GM18502 (cell line): ENCODE measurements around the gene S100A9.

Experiments
- ATAC-seq: cut with Tn5 transposase; IDR thresholded peaks from one replicate; pipeline ENCODE4 v1.9.1; 2021; ENCODE audit warnings: mild to moderate bottlenecking; ENCODE audit not compliant: unreplicated experiment, poor library complexity

Gene S100A9

DNA sequence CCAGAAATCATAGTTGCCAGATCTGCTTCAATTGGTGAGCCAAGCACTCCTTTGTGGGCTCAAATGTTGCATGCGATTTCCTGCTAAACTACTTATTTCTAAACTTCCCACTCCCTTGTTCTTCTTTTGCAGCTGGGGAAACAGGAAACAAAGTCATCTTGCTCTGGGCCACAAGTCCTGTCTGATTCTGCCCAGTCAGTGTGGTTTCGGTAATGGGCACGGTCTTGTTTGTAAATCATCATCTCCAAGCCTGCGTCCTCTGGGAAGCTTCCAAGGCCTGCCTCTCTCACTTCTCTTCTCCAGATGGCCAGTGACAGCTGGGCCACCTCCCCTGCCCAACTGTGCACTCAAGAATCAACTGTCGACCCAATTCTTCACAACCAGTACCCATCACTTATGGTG is 28.8 kb downstream of the S100A9 start:
- no peak for ATAC-seq

DNA sequence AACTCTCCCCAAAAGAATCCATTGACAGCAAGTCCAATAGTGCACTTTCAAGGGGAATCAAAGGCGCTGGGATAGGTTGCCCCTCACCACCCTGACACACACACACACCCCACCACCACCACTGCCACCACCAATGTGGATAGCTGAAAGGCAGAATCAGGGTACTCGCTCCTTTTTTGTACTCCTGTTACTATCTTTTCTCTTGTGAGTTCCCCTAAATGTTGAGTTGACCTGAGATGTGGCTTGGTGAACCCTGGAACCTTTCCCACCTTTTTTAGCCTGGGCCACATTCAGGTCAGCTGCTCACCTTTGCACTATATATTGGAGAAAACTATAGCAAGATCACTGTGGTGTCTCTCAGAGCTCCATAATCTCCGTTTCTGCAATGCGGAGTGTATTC is 29.3 kb downstream of the S100A9 start:
- ATAC-seq = no peak

DNA sequence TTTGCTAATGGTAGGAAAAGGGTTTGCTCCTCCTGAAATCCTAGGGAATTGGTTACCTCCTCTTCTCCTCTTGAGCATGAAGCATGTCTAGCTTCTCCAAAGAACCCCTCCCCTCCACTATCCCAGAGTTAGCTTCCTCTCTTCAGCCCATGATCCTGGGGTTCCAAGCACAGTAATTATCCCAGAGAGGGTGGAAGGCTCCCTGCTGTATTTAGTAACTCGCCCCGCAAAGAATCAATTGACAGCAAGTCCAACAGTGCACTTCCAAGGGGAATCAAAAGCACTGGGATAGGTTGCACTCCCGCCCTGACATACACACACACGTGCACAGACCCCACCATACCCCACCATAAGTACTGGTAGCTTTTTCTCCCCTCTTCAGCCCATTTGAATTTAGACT is 30.1 kb downstream of the S100A9 start:
- ATAC-seq = no peak

DNA sequence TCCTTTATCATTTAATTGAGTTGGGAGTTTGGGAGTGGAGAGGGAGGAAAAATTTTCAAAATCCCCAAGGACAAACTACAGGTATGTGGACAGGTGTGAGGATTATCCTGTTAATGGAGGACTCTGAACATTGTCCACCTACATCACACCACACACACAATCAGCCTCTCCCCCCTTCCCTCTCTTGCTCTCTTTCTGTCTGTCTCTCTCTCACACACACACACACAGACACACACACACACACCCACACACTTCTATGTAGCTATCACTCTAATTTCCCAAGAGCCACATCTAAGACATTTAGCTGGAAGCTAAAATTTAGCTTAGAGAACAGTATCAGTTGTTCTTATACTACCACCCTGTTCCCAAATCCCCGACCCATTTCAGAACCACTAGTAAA is 31.7 kb downstream of the S100A9 start:
- no peak for ATAC-seq

DNA sequence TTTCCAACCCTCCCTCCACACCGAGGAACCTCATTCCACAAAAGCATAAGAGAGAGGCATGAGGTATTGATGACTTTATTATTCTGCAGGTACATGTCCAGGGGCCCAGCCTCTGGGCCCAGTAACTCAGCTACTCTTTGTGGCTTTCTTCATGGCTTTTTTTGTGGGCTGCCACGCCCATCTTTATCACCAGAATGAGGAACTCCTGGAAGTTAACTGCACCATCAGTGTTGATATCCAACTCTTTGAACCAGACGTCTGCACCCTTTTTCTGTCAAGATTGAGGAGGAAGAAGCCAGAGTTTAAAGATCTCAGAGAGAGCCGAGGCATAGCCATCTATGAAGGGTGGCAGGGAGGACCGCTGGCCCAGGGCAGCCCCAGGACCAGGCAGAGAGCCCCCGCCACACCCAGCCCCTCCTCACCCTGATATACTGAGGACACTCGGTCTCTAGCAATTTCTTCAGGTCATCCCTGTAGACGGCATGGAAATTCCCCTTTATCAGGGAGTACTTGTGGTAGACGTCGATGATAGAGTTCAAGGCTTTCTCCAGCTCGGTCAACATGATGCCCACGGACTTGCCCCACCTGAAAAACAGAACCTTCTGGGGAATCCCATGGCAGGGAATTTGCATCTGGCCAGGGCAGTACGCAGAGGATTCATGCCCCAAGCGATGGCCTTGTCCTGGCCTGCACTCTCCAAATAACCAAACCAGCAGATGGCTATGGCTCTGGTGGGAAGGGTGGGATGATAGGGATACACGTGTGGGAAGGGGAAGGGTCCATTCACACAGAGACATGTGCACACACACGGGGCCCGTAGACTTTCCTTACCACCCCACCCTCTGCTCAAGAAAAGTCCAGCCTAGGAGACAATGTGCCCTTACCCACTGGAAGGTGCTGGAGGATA is 32.6 kb downstream of the S100A9 start:
- ATAC-seq = no peak

DNA sequence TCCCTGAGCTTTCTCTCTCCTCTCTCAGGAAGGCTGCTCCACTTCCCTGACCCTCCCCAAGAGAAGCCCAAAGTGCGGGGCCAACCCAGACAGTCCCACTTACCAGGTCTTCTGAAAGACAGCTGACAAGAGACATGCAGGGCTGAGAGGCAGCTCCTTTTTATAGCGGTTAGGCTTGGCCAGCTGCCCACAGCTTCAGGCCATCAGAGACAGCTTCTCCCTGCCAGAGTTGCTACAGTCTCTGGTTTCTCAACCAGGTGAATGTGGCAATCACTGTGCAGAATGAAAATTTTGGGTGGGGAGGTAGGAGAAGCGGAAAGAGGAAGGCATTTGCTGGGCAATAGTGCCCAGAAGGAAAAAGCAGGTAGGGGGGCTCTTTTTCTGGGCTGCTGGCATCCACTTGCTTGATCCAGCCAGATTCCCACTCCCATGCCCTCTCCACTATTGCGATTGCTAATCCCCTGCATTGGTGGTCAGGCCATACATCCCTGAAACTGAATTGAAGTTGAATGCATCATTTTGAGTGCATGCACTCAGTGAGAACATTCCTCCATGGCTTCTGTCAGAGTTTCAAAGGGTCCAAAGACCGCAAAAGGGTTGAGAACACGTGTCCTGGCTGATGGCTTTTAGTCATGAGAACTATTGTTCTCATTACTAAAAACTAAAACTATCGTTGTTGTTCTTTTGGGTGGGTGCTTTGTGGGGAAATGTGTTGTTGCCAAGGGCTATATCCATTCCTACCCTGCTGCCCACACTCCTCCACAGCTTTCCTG is 33.5 kb downstream of the S100A9 start, which contains the start of gene S100A8:
Gene S100A8 (minus strand): TSS at position 136 of the 773 bp plus-strand sequence. CDS start 538 bp downstream, outside the sequence.
- no peak for ATAC-seq

DNA sequence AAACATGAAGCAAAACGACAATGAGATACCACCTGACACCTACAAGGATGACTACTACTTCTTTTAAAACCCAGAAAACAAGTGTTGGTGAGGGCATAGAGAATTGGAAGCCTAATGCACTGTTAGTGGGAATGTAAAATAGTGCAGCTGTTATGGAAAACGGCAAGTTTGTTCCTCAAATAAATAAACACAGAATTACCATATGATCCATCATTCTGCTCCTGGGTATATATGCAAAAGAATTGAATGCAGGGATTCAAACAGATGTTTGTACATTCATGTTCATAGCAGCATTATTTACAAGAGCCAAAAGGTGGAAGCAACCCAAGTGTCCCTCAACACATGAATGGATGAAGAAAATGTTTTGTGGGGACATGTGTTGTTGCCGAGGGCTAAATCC is 34.6 kb downstream of the S100A9 start:
- ATAC-seq = no peak

DNA sequence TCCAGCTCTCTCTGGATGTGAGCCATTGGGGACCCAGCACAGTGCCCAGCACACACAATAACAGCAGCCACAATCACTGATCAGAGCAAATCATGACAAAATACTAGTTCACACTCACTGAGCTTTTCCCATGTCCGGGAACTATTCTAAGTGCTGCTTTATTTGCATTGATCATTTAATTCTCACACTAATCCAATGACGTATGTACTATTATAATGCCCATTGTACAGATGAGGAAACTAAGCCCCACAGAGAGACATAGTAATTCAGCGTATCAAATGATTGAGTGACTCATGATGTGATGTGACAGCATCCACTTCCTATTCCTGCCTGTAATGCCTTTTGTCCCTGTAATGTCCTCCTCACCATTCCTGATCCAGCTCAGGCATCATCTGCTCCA is 35.2 kb downstream of the S100A9 start:
- no peak for ATAC-seq

DNA sequence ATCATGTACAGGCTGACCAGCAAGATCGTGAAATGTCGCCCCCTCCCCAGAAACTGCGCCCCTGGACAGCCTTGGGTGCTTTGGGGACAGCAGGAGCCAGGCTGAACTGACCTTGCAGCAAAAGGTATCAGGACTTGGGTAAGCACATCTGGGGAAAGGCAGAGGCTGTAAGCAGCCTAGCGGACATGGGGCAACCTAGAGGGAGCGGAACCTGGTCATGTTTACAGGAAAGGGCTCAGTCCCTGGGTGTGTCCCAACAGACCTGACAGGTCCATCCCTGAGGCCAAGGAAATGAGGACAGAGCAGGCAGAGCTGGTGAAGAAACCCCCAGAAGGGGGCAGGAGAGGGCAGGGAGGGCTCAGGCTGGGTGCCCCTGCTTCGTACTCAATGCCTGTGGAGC is 36.3 kb downstream of the S100A9 start:
- ATAC-seq = no peak

DNA sequence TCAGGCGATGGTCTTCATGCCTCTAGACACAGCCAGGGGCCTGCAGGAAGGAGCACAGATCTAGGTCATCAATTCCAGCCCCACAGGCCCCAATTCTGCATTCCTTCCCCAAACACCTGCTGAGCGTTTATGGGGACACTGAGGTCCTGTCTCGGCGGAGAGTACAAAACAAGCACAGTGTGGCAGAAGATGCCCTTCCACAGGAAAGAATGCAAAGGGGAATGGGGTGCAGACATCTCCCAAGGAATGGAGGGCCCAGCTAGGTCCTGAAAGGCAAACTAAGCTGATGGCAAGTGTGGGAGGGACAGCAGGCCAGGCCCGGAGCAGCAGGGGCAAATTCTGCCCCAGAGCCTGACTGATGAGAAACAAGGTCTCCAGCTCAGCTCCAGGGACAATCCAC is 36.7 kb downstream of the S100A9 start:
- no peak for ATAC-seq

DNA sequence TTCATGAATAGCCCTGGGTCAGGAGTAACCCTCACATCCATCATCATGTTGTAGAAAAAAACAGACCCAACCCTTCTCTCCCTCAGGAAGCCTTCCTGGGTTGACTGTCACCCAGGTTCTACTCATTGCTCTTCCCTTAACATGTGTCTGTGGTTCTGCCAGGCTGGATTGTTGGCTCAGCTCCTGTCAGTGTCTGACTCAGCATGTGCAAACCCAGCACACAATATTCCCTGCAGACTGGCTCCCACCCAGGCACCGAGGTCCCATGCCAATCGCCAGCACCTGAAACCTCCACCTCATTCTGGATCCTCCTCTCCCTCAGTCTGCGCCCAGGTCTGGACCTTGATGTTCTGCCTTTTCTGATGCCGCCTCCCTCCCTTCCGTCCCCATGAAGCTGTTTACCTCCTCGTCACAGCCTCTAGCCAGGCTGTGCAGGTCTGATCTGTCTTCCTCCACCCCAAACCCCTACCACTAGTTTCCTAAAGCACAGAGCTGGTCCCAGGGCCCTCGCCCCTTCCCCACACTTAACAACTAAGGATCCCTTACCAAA is 37.6 kb downstream of the S100A9 start:
- no peak for ATAC-seq

DNA sequence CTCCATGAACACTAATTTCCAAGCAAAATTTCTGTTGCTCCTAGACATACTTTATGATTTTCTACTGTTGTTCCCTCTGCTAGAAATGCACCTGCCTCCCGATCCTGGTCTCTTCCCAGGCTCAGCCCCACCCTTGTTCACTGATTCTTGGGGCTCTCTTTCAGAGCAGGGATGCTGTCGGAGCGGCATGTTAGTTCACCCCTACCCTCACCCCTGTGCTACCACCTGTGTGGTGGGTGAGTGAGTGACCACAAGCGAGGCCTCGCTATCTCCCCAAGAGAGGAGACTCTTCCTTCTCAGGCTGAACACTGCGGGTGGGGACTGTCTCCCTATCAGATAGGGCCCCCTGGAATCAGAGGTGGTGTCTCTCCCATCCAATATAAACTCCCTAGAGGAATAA is 38.1 kb downstream of the S100A9 start:
- ATAC-seq = no peak

DNA sequence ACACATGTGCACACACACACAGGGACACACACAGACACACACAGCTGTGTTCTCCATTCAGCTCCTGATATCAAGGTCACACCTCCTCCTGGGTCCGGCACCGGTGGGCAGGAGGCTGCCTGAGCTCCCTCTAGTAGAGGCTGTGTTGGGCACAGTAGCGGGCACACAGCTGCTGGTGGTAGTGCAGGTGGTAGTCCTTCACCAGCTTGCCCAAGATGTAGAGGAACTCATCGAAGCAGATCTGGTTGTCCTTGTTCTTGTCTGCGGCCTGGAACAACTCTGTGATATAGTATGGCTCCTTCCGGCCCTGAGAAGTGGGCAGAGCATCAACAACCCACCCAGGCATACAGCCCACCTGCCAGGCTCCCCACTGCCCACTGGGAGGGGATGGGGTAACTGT is 38.8 kb downstream of the S100A9 start:
- no peak for ATAC-seq

DNA sequence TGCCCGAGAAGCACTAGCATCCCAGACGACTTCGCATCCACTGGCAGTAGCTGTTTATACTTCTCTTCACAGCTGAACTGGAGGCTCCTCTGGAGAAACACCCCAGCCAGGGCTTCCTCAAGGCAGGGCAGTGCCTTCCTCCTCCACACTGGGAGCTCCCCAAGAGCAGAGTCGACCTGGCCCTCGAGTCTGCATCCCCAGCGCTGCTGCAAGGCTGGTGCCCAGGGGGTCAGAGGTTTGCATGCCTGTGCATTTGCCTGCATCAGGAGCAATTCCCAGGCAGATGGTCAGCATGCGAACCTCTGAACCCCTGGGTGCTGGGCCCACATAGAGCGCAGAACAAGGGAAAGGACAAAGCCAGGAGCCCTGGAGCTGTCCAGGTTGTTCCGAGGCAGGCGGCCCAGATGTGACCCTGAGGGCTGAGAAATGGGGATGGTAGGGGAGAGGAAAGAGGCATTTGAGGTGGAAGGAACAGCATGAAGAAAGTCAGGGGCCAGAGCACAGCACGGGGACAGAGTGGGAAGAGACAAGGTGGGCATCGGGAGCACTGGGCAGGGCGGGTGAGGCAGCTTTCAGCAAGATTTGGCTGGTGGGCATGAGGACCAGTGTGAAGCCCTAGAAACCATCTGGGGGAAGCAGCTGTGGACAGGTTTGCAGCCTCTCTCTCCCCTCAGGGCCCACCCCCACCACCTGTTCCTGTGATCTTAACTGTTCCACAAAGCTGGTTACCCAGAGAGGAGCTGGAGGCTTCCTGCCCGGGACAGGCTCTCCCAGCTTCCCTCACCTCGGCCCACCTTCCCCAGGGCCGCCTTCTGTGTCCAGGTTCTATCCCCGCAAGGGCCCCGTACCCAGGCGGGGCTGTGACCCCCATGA is 39.6 kb downstream of the S100A9 start:
- no peak for ATAC-seq

DNA sequence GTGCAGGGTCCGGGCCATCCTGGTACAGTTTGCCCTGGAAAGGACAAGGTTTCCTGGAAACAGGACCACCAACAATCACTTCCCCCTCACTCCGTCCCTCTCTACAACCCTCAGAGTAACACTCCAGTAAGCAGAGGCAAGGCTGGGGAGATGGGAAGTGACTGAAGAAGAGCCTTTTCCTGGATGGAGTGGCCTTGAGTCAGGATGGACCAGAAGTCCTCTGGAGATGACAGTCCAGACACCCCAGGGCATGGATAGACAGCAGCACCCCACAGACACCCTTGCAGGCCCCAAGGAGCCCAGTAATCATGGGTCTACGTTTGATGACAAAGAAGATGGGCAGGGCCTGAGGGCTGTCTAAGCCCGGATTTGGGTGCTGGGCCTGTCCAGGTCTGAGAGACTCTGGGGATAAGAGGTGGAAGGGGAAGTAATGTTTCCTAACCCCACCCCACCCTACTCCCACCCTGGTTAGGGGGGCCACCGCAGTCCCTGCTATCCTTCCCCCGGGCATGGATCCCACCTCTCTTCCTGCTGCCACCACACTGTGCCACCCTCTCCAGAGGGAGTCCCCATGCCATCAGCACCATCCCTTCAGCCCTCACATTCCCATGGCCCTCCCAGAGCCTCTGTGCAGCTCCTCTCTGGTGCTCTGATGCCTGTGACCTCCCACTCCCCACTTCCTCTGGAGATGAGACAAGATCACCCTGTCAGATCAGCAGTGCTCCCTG is 40.4 kb downstream of the S100A9 start:
- ATAC-seq = no peak

DNA sequence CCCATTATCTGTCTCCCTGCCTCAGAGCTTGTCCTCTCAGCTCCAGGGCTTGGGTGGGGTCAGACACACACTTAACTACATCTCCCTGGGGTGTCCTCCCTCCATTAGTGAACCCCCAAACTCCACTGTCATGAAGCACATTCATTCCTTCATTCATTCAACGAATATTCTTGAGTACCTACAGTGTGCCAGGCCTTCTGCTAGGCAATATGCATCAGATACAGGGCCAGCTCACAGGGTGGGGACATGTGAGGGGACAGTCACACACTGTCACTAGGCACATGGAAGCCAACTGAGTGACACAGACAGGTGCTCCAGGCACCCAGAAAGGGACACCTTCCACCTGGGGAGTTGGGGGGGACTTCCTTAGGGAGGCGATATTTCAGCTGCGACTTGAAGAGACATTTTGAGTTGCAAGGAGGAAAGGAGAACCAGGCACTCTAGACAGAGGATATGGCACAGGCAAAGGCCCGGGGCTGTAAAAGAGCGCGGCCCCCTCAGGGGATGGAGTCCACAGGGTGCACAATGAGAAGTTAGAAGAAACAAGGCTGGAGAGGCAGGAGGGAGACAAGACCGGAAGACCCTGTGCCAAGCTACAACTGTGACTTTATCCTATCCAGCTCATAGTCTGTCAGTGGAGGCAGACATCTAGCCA is 41.9 kb downstream of the S100A9 start:
- ATAC-seq = no peak

DNA sequence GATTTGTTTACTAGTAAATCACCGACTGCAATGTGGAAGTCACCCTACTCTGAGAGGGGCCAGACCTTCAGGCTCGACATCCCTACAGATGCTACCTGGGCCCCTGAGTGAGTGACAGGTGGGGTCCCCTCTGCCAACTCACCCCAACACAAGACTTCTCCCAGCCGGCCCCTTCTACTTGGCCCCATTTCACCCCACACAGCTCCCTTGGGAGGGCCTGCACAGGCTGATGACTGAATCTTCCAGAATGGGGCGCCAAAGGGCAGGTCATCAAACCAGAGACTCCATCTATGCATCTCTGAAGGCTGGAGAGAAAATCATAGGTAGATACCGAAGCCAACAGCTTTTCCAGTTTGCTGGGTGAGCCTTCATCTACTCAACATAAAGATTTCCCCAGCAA is 42.6 kb downstream of the S100A9 start:
- no peak for ATAC-seq

DNA sequence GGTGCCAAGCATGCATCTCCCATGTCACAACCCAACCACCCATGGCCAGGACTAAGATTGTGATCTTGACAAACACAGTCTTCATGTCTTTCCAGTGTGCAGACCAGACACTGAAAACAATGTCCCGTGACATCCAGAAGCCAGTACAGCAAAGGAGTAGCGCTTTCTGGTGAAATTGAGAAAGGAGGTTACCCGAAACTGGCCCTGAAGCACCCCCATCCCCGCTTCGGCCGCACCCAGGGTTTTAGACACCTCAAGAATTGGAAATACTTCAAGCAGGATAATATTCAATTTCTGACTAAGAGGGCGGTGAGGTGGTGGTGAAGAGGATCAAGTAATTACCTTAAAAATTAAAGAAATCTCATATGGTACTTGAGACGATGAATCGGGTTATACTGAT is 43.8 kb downstream of the S100A9 start:
- no peak for ATAC-seq

DNA sequence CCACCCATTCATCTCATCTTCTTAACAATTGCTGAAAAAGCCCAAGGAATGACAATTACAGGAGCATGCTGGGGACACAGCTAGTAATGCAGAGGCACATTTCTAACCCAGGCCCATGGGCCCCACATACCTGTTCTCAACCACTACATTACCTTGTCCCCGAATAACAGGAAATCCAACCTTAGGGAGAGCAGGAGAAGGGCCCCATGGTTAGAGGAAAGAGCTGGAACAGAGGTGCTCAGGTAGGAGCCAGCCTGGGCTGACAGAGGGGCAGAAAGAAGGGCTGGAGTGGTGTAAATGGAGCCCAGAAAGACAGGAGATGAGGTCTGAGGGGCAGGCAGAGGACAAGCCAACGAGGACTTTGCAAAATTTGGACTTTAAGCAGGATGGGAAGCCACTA is 44.6 kb downstream of the S100A9 start:
- ATAC-seq = no peak
